HepG2 (cell line): ENCODE results near the gene BCL2L2. TPM values are rescaled to one million over a fixed set of nuclear protein-coding genes. Genes with fewer than 3 reads are reported as not detected.

Experiments
- ATF7-NPFF ChIP-seq: sonication (generic); formaldehyde crosslinking; IDR thresholded peaks from 2 replicates; pipeline ENCODE4 v1.8.1; 2023; ENCODE audit warnings: mild to moderate bottlenecking, low read depth, missing genetic modification reagents, moderate library complexity
- CEBPZ ChIP-seq: IDR thresholded peaks from 2 replicates; pipeline ENCODE4 v1.6.1; 2012; ENCODE audit warnings: low read length, improper control_type of control experiment
- MEIS2 ChIP-seq: sonication (generic); formaldehyde crosslinking; IDR thresholded peaks from 2 replicates; pipeline ENCODE4 v1.9.0; 2021; ENCODE audit warnings: mild to moderate bottlenecking, missing genetic modification reagents
- PHF8 ChIP-seq: sonication (generic); formaldehyde crosslinking; IDR thresholded peaks from 2 replicates; pipeline ENCODE4 v1.5.0; 2020; ENCODE audit warnings: missing genetic modification reagents
- SMAD3 ChIP-seq: sonication (generic); formaldehyde crosslinking; IDR thresholded peaks from 2 replicates; pipeline ENCODE4 v1.4.0; 2020; ENCODE audit warnings: missing genetic modification reagents
- SMC3 ChIP-seq: IDR thresholded peaks from 2 replicates; pipeline ENCODE4 v1.6.1; 2011; ENCODE audit warnings: low read length, improper control_type of control experiment
- SMYD3 ChIP-seq: sonication (generic); formaldehyde crosslinking; IDR thresholded peaks from 2 replicates; pipeline ENCODE4 v1.8.1; 2023; ENCODE audit warnings: mild to moderate bottlenecking, missing genetic modification reagents
- SP1 ChIP-seq, 2 experiments: fragments of 450-650 bp in 1 of 2; sonication (generic) in 1 of 2; formaldehyde crosslinking in 1 of 2; IDR thresholded peaks; 2 replicates each; pipeline versions ENCODE4 v1.4.0 to v1.6.1; 2016 to 2020; ENCODE audit warnings: missing genetic modification reagents in 1 of 2
- YEATS2 ChIP-seq: sonication (generic); formaldehyde crosslinking; IDR thresholded peaks from 2 replicates; pipeline ENCODE4 v1.4.0; 2020; ENCODE audit warnings: missing genetic modification reagents, borderline replicate concordance
- ZBTB1 ChIP-seq: sonication (generic); formaldehyde crosslinking; IDR thresholded peaks from 2 replicates; pipeline ENCODE4 v1.4.0; 2020; ENCODE audit warnings: missing genetic modification reagents, borderline replicate concordance
- ZFP36L2 ChIP-seq: sonication (generic); formaldehyde crosslinking; IDR thresholded peaks from 2 replicates; pipeline ENCODE4 v1.4.0; 2020; ENCODE audit warnings: missing genetic modification reagents
- ZFP37 ChIP-seq: sonication (generic); formaldehyde crosslinking; IDR thresholded peaks from 2 replicates; pipeline ENCODE4 v1.4.0; 2020; ENCODE audit warnings: missing genetic modification reagents, borderline replicate concordance
- ZFP90 ChIP-seq: sonication (generic); formaldehyde crosslinking; IDR thresholded peaks from 2 replicates; pipeline ENCODE4 v1.8.0; 2022; ENCODE audit warnings: missing genetic modification reagents, mild to moderate bottlenecking, inconsistent platforms, borderline replicate concordance
- ZNF232 ChIP-seq: sonication (generic); formaldehyde crosslinking; IDR thresholded peaks from 2 replicates; pipeline ENCODE4 v1.4.0; 2020; ENCODE audit warnings: missing genetic modification reagents, borderline replicate concordance
- ZNF30 ChIP-seq: sonication (generic); formaldehyde crosslinking; IDR thresholded peaks from 2 replicates; pipeline ENCODE4 v1.5.0; 2020; ENCODE audit warnings: mild to moderate bottlenecking, missing genetic modification reagents
- ZNF431 ChIP-seq: sonication (generic); formaldehyde crosslinking; IDR thresholded peaks from 2 replicates; pipeline ENCODE4 v1.9.0; 2022; ENCODE audit warnings: missing genetic modification reagents, low read depth, mild to moderate bottlenecking, borderline replicate concordance
- ZNF556 ChIP-seq: sonication (generic); formaldehyde crosslinking; IDR thresholded peaks from 2 replicates; pipeline ENCODE4 v1.4.0; 2020; ENCODE audit warnings: mild to moderate bottlenecking, missing genetic modification reagents, borderline replicate concordance
- ZNF740 ChIP-seq: sonication (generic); formaldehyde crosslinking; IDR thresholded peaks from 2 replicates; pipeline ENCODE4 v1.4.0; 2020; ENCODE audit warnings: missing genetic modification reagents
- ZNF879 ChIP-seq: sonication (generic); formaldehyde crosslinking; IDR thresholded peaks from 2 replicates; pipeline ENCODE4 v1.8.1; 2023; ENCODE audit warnings: missing genetic modification reagents
- ZSCAN12 ChIP-seq: sonication (generic); formaldehyde crosslinking; IDR thresholded peaks from 2 replicates; pipeline ENCODE4 v1.9.0; 2021; ENCODE audit warnings: mild to moderate bottlenecking, missing genetic modification reagents
- polyA plus RNA-seq, 8 experiments: library from polyadenylated mRNA; depleted of rRNA in 3 of 8; stranded (reverse) in 7 of 8; unstranded in 1 of 8; fragments of >200 nt; fragmentation: Illumina TruSeq in 4 of 8; extraction: Trizol in 4 of 8; gene quantifications; 2 replicates each; pipeline versions ENCODE4 v1.2.1 to v1.2.3, GENCODE V29; 2011 to 2016; ENCODE audit warnings: low read depth in 4 of 8, missing spikeins in 1 of 8, mixed read lengths in 1 of 8; ENCODE audit not compliant: insufficient read depth in 1 of 8
- total RNA-seq, 5 experiments: library from RNA; depleted of rRNA; stranded (reverse); fragments of >200 nt; fragmentation: Illumina TruSeq; extraction: Trizol; gene quantifications; 2 replicates each; pipeline ENCODE4 v1.2.3, GENCODE V29; 2016; ENCODE audit warnings: low read depth in 1 of 5
- TF ChIP-seq, protein P1 (sequence below): sonication (generic); formaldehyde crosslinking; IDR thresholded peaks from 2 replicates; pipeline ENCODE4 v1.5.1; 2020; ENCODE audit warnings: mild to moderate bottlenecking, missing genetic modification reagents, moderate library complexity

Gene BCL2L2
- total and polyA plus RNA-seq, 2 of the 13 experiments (the other 11 are each of a cell fraction or from before 2014, with no cell fraction given) = 28.1 to 49.8 TPM

- TF ChIP-seq SMC3 (no peak; the same call in 1 of the 2 replicates), ZNF556 (peak; percentile 98), MEIS2 (CRISPR knock-in tag) (peak; percentile 99), ZFP90 (peak; percentile 98), YEATS2 (peak; percentile 98), SMYD3 (CRISPR knock-in tag) (peak; percentile 99), ZNF740 (CRISPR knock-in tag) (peak; percentile 90; the same call in 1 of the 2 replicates), CEBPZ (peak; percentile 99), SP1 (IDR thresholded peaks at IDR 0.05) (no peak), SP1 (CRISPR knock-in tag; IDR thresholded peaks at IDR 0.05) (peak; percentile 89), SMAD3 (CRISPR knock-in tag) (peak; percentile 99), ZFP37 (CRISPR knock-in tag) (peak; percentile 83), ZFP36L2 (CRISPR knock-in tag) (peak; percentile 89), ZNF232 (peak; percentile 96; the same call in 1 of the 2 replicates), ZSCAN12 (CRISPR knock-in tag) (peak; percentile 94), ZBTB1 (CRISPR knock-in tag) (0 out of 2 replicates have a peak, but pooled peaks have one; percentile 69), ZNF30 (CRISPR knock-in tag) (peak; percentile 9; the same call in 1 of the 2 replicates), PHF8 (CRISPR knock-in tag) (peak; percentile 85), ZNF879 (0 out of 2 replicates have a peak, but pooled peaks have one; percentile 59), ATF7-NPFF (CRISPR knock-in tag) (peak; percentile 94), ZNF431 (CRISPR knock-in tag) (no peak)
- TF ChIP-seq, protein P1, sequence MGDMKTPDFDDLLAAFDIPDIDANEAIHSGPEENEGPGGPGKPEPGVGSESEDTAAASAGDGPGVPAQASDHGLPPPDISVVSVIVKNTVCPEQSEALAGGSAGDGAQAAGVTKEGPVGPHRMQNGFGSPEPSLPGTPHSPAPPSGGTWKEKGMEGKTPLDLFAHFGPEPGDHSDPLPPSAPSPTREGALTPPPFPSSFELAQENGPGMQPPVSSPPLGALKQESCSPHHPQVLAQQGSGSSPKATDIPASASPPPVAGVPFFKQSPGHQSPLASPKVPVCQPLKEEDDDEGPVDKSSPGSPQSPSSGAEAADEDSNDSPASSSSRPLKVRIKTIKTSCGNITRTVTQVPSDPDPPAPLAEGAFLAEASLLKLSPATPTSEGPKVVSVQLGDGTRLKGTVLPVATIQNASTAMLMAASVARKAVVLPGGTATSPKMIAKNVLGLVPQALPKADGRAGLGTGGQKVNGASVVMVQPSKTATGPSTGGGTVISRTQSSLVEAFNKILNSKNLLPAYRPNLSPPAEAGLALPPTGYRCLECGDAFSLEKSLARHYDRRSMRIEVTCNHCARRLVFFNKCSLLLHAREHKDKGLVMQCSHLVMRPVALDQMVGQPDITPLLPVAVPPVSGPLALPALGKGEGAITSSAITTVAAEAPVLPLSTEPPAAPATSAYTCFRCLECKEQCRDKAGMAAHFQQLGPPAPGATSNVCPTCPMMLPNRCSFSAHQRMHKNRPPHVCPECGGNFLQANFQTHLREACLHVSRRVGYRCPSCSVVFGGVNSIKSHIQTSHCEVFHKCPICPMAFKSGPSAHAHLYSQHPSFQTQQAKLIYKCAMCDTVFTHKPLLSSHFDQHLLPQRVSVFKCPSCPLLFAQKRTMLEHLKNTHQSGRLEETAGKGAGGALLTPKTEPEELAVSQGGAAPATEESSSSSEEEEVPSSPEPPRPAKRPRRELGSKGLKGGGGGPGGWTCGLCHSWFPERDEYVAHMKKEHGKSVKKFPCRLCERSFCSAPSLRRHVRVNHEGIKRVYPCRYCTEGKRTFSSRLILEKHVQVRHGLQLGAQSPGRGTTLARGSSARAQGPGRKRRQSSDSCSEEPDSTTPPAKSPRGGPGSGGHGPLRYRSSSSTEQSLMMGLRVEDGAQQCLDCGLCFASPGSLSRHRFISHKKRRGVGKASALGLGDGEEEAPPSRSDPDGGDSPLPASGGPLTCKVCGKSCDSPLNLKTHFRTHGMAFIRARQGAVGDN = peak; percentile 99
Observed at GRCh38 chr14:23320584-23321571, 14.2 kb downstream of the BCL2L2 start, which contains the start of gene PABPN1 (continued).
